Chondrocyte (in vitro differentiated cells): Measurements from ENCODE around the gene WDR45B. TPM values are rescaled to one million over a fixed set of nuclear protein-coding genes. Genes with fewer than 3 reads are reported as not detected.

ENCODE experiments used
- DNase-seq: peaks from one replicate; pipeline ENCODE4 v3.0.0; 2021; ENCODE audit warnings: mixed read lengths, low spot score
- H3K27ac Mint-ChIP-seq: one replicate; pipeline ENCODE4 v1.8.0; 2021; ENCODE audit warnings: mild to moderate bottlenecking, moderate library complexity, mixed read lengths; ENCODE audit not compliant: unreplicated experiment
- H3K27me3 Mint-ChIP-seq: 2 replicates; pipeline ENCODE4 v1.8.0; 2021; ENCODE audit warnings: low read depth, mixed read lengths
- H3K36me3 Mint-ChIP-seq: 2 replicates; pipeline ENCODE4 v1.8.0; 2021; ENCODE audit warnings: low read depth, mixed read lengths
- H3K4me1 Mint-ChIP-seq: 2 replicates; pipeline ENCODE4 v1.8.0; 2021; ENCODE audit warnings: low read depth, mild to moderate bottlenecking, mixed read lengths
- H3K4me3 Mint-ChIP-seq: one replicate; pipeline ENCODE4 v1.8.0; 2021; ENCODE audit warnings: mild to moderate bottlenecking, moderate library complexity, mixed read lengths; ENCODE audit not compliant: unreplicated experiment
- H3K9me3 Mint-ChIP-seq: 2 replicates; pipeline ENCODE4 v1.8.0; 2021; ENCODE audit warnings: low read depth, mixed read lengths
- CTCF ChIP-seq: fragments of 200-600 bp; sonication (generic); IDR thresholded peaks from 2 replicates; pipeline ENCODE4 v1.5.0; 2021; ENCODE audit warnings: antibody characterized with exemption, mild to moderate bottlenecking, moderate library complexity
- total RNA-seq: library from RNA; stranded (reverse); gene quantifications from 3 replicates; pipeline ENCODE4 v1.2.1, GENCODE V29; 2021

Gene WDR45B
- total RNA-seq, 1 donor from 2014 or later: 67.8 TPM

- peak; percentile 87 for DNase-seq
- Mint-ChIP-seq H3K4me3 (no peak overlapping the region), H3K9me3 (no peaks in the 10 kb centered on the region), H3K4me1 (peaks cover 16% of the 10 kb centered on the region), H3K27me3 (no peaks in the 10 kb centered on the region), H3K27ac (peak overlapping the region; percentile 41), H3K36me3 (peaks cover 28% of the 10 kb centered on the region)
- TF ChIP-seq CTCF: no peak
These were observed 48.3 kb downstream of the WDR45B start for GRCh38 chr17:82599674-82600661.

- peak; percentile 64 for DNase-seq
- no peak for TF ChIP-seq CTCF
- H3K27ac Mint-ChIP-seq: no peak overlapping the region
- no peak overlapping the region for H3K4me3 Mint-ChIP-seq
- H3K27me3 Mint-ChIP-seq: no peaks in the 10 kb centered on the region
- H3K36me3 Mint-ChIP-seq: peaks cover 19% of the 10 kb centered on the region
- peaks cover 21% of the 10 kb centered on the region for H3K4me1 Mint-ChIP-seq
- H3K9me3 Mint-ChIP-seq: no peaks in the 10 kb centered on the region
These were observed 49.8 kb downstream of the WDR45B start for GRCh38 chr17:82598256-82599119.

GRCh38 chr17:82596837-82597672, 51.2 kb downstream of the WDR45B start:
- Mint-ChIP-seq H3K4me3 (no peak overlapping the region), H3K9me3 (no peaks in the 10 kb centered on the region), H3K27ac (no peak overlapping the region), H3K36me3 (peaks cover 8% of the 10 kb centered on the region), H3K4me1 (peaks cover 22% of the 10 kb centered on the region), H3K27me3 (no peaks in the 10 kb centered on the region)
- no peak for TF ChIP-seq CTCF
- DNase-seq: no peak

GRCh38 chr17:82596296-82596695, 51.9 kb downstream of the WDR45B start:
- no peaks in the 10 kb centered on the region for H3K27me3 Mint-ChIP-seq
- no peak overlapping the region for H3K4me3 Mint-ChIP-seq
- no peaks in the 10 kb centered on the region for H3K9me3 Mint-ChIP-seq
- H3K4me1 Mint-ChIP-seq: peaks cover 22% of the 10 kb centered on the region
- H3K36me3 Mint-ChIP-seq: peaks cover 4% of the 10 kb centered on the region
- DNase-seq: no peak
- no peak for TF ChIP-seq CTCF
- H3K27ac Mint-ChIP-seq: no peak overlapping the region
